KMS-11 (cell line): ENCODE measurements around the gene FCF1.

Experiments used
- H2AFZ ChIP-seq: fragments of 200-600 bp; sonication (generic); 2 replicates; pipeline ENCODE4 v1.6.1; 2016; ENCODE audit warnings: antibody characterized with exemption, mixed run types, low read depth
- H3K27ac ChIP-seq: fragments of 200-600 bp; sonication (generic); 2 replicates; pipeline ENCODE4 v1.6.1; 2016; ENCODE audit warnings: mild to moderate bottlenecking, mixed run types
- H3K27me3 ChIP-seq: fragments of 200-600 bp; sonication (generic); 2 replicates; pipeline ENCODE4 v1.6.1; 2017; ENCODE audit warnings: mild to moderate bottlenecking, low read depth, mixed run types, moderate library complexity; ENCODE audit not compliant: insufficient read depth
- H3K36me3 ChIP-seq: fragments of 200-600 bp; sonication (generic); 2 replicates; pipeline ENCODE4 v1.6.1; 2017; ENCODE audit warnings: mild to moderate bottlenecking, mixed run types; ENCODE audit not compliant: insufficient read depth
- H3K4me1 ChIP-seq: fragments of 200-600 bp; sonication (generic); 2 replicates; pipeline ENCODE4 v1.6.1; 2016; ENCODE audit warnings: mild to moderate bottlenecking, low read depth, mixed run types; ENCODE audit not compliant: poor library complexity, severe bottlenecking
- H3K4me2 ChIP-seq: fragments of 200-600 bp; sonication (generic); 2 replicates; pipeline ENCODE4 v1.7.0; 2016; ENCODE audit warnings: mild to moderate bottlenecking, mixed run types
- H3K4me3 ChIP-seq: fragments of 200-600 bp; sonication (generic); IDR thresholded peaks from 2 replicates; pipeline ENCODE4 v1.6.1; 2017; ENCODE audit warnings: low read depth, low read length, mixed read lengths; ENCODE audit not compliant: insufficient read depth
- H3K79me2 ChIP-seq: fragments of 200-600 bp; sonication (generic); 2 replicates; pipeline ENCODE4 v1.6.1; 2016; ENCODE audit warnings: low read depth, mixed run types; ENCODE audit not compliant: insufficient read depth
- H3K9ac ChIP-seq: fragments of 200-600 bp; sonication (generic); 2 replicates; pipeline ENCODE4 v1.6.1; 2016; ENCODE audit warnings: mild to moderate bottlenecking, mixed run types
- H4K20me1 ChIP-seq: fragments of 200-600 bp; sonication (generic); 2 replicates; pipeline ENCODE4 v1.6.1; 2016; ENCODE audit warnings: mild to moderate bottlenecking, mixed run types; ENCODE audit not compliant: insufficient read depth
- CTCF ChIP-seq: fragments of 200-600 bp; sonication (generic); conservative IDR thresholded peaks from 2 replicates; pipeline ENCODE4 v1.6.1; 2017; ENCODE audit warnings: low read depth, mild to moderate bottlenecking, antibody characterized with exemption, low read length, moderate library complexity, mixed read lengths

The FCF1 gene

GRCh38 chr14:74705613-74706500, 7.1 kb upstream of the FCF1 start:
- Histone ChIP-seq H3K4me2 (no peak overlapping the region), H3K27me3 (no peaks in the 10 kb centered on the region), H3K4me1 (no peaks in the 10 kb centered on the region), H2AFZ (no peak overlapping the region), H3K4me3 (no peak overlapping the region), H3K9ac (no peak overlapping the region), H4K20me1 (no peaks in the 10 kb centered on the region), H3K27ac (no peak overlapping the region), H3K79me2 (peaks cover 22% of the 10 kb centered on the region; the same call in 1 of the 2 replicates), H3K36me3 (no peaks in the 10 kb centered on the region)
- TF ChIP-seq CTCF, result no peak

DNA sequence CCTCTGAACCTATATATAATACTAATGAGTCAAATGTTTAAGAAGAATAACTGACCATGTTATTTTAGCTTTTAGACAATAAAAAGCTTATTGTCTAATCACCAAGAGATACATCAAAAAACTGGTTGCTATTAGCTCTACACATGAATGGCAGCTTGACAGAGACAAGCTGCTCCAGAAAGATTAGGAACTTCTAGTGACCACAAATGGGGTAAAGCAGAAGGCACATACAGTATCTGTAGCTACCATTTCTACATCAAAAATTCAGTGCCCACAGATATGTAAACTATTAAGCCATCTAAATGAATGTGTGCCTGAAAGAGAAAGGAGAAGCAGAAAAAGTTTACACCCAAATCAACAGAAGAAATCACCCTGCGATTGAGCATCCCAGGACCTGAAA, 2.5 kb upstream of the FCF1 start:
- Histone ChIP-seq H4K20me1 (no peaks in the 10 kb centered on the region), H3K27ac (no peak overlapping the region), H3K9ac (no peak overlapping the region), H3K27me3 (no peaks in the 10 kb centered on the region), H2AFZ (no peak overlapping the region), H3K4me1 (peaks cover 6% of the 10 kb centered on the region), H3K79me2 (peaks cover 49% of the 10 kb centered on the region; the same call in 1 of the 2 replicates), H3K4me3 (no peak overlapping the region), H3K36me3 (no peaks in the 10 kb centered on the region), H3K4me2 (no peak overlapping the region)
- no peak for TF ChIP-seq CTCF

GRCh38 chr14:74711651-74712050, 1.3 kb upstream of the FCF1 start:
- H2AFZ ChIP-seq, result no peak overlapping the region
- H3K4me3 ChIP-seq, result no peak overlapping the region
- peaks cover 49% of the 10 kb centered on the region; the same call in 1 of the 2 replicates for H3K79me2 ChIP-seq
- no peak overlapping the region for H3K27ac ChIP-seq
- H3K36me3 ChIP-seq, result no peaks in the 10 kb centered on the region
- H3K27me3 ChIP-seq, result no peaks in the 10 kb centered on the region
- H4K20me1 ChIP-seq, result no peaks in the 10 kb centered on the region
- peaks cover 6% of the 10 kb centered on the region for H3K4me1 ChIP-seq
- no peak for TF ChIP-seq CTCF
- H3K4me2 ChIP-seq, result peak overlapping the region; percentile 76
- H3K9ac ChIP-seq, result no peak overlapping the region

DNA sequence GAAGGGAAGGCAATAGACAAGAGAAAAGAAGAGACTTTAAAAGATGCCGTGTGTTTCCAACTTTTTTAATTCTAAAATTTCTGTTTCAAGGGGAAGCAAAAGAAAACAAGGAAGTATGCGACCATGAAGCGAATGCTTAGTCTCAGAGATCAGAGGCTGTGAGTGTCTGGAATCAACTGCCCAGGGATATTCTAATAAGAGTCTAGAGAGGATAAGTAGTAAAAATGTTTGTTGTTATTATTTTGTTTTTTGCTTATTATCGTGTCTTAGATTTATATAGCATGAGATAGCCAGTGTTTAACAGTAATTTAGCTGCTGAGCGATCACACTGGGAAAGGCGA, 421 bp downstream of the FCF1 start:
- H3K36me3 ChIP-seq, result no peaks in the 10 kb centered on the region
- peaks cover 6% of the 10 kb centered on the region for H3K4me1 ChIP-seq
- peak overlapping the region; percentile 57 for H3K9ac ChIP-seq
- H2AFZ ChIP-seq, result peak overlapping the region; percentile 37; the same call in 1 of the 2 replicates
- H3K79me2 ChIP-seq, result peaks cover 49% of the 10 kb centered on the region; the same call in 1 of the 2 replicates
- H3K27ac ChIP-seq, result peak overlapping the region; percentile 39
- no peak overlapping the region for H3K4me3 ChIP-seq
- H4K20me1 ChIP-seq, result no peaks in the 10 kb centered on the region
- no peak for TF ChIP-seq CTCF
- H3K27me3 ChIP-seq, result no peaks in the 10 kb centered on the region
- H3K4me2 ChIP-seq, result peak overlapping the region; percentile 69
